HL-60 (cell line): ENCODE data around the gene TUT1.

Experiments
- GABPA ChIP-seq: IDR thresholded peaks from 2 replicates; pipeline ENCODE4 v1.6.1; 2012; ENCODE audit warnings: low read depth
- POLR2AphosphoS5 ChIP-seq: IDR thresholded peaks from 2 replicates; pipeline ENCODE4 v1.6.1; 2012; ENCODE audit warnings: low read depth
- SPI1 ChIP-seq: IDR thresholded peaks from 2 replicates; pipeline ENCODE4 v1.6.1; 2012; ENCODE audit warnings: low read depth, mild to moderate bottlenecking, borderline replicate concordance
- TF ChIP-seq, protein P1 (sequence below): IDR thresholded peaks from one replicate; pipeline ENCODE4 v1.5.1; 2011; ENCODE audit warnings: low read length, control low read depth, inconsistent platforms; ENCODE audit not compliant: insufficient read depth
- TF ChIP-seq, protein P2 (sequence below): IDR thresholded peaks from 2 replicates; pipeline ENCODE4 v1.6.1; 2012; ENCODE audit warnings: low read depth; ENCODE audit not compliant: insufficient replicate concordance

DNA sequence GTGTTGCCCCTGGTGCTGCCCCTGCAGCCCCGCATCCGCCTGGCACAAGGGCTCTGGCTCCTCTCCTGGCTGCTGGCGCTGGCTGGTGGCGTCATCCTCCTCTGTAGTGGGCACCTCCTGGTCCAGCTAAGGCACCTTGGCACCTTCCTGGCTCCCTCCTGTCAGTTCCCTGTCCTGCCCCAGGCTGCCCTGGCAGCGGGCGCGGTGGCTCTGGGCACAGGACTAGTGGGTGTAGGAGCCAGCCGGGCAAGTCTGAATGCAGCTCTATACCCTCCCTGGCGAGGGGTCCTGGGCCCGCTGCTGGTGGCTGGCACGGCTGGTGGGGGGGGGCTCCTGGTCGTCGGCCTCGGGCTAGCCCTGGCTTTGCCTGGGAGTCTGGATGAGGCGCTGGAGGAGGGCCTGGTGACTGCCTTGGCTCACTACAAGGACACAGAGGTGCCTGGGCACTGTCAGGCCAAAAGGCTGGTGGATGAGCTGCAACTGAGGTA, 22.0 kb upstream of the TUT1 start:
- TF ChIP-seq SPI1 (no peak), POLR2AphosphoS5 (no peak), GABPA (no peak)
- TF ChIP-seq, protein P1, sequence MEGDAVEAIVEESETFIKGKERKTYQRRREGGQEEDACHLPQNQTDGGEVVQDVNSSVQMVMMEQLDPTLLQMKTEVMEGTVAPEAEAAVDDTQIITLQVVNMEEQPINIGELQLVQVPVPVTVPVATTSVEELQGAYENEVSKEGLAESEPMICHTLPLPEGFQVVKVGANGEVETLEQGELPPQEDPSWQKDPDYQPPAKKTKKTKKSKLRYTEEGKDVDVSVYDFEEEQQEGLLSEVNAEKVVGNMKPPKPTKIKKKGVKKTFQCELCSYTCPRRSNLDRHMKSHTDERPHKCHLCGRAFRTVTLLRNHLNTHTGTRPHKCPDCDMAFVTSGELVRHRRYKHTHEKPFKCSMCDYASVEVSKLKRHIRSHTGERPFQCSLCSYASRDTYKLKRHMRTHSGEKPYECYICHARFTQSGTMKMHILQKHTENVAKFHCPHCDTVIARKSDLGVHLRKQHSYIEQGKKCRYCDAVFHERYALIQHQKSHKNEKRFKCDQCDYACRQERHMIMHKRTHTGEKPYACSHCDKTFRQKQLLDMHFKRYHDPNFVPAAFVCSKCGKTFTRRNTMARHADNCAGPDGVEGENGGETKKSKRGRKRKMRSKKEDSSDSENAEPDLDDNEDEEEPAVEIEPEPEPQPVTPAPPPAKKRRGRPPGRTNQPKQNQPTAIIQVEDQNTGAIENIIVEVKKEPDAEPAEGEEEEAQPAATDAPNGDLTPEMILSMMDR, result no peak
- TF ChIP-seq, protein P2, sequence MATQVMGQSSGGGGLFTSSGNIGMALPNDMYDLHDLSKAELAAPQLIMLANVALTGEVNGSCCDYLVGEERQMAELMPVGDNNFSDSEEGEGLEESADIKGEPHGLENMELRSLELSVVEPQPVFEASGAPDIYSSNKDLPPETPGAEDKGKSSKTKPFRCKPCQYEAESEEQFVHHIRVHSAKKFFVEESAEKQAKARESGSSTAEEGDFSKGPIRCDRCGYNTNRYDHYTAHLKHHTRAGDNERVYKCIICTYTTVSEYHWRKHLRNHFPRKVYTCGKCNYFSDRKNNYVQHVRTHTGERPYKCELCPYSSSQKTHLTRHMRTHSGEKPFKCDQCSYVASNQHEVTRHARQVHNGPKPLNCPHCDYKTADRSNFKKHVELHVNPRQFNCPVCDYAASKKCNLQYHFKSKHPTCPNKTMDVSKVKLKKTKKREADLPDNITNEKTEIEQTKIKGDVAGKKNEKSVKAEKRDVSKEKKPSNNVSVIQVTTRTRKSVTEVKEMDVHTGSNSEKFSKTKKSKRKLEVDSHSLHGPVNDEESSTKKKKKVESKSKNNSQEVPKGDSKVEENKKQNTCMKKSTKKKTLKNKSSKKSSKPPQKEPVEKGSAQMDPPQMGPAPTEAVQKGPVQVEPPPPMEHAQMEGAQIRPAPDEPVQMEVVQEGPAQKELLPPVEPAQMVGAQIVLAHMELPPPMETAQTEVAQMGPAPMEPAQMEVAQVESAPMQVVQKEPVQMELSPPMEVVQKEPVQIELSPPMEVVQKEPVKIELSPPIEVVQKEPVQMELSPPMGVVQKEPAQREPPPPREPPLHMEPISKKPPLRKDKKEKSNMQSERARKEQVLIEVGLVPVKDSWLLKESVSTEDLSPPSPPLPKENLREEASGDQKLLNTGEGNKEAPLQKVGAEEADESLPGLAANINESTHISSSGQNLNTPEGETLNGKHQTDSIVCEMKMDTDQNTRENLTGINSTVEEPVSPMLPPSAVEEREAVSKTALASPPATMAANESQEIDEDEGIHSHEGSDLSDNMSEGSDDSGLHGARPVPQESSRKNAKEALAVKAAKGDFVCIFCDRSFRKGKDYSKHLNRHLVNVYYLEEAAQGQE, result no peak
